HCT116 (cell line): ENCODE results near the gene UBA52. TPM values are rescaled to one million over a fixed set of nuclear protein-coding genes. Genes with fewer than 3 reads are reported as not detected.

Experiments
- ATAC-seq: fragments of 200-7000 bp; cut with Tn5 transposase; 2 replicates; pipeline ENCODE4 v1.9.1; 2020; ENCODE audit warnings: mild to moderate bottlenecking, moderate library complexity
- BruUV-seq: library from RNA; stranded (reverse); fragments of 400-500 nt; replicated peaks from 2 replicates; lab custom pipeline; 2021; lab: Mats Ljungman, UMichigan
- CTCF ChIA-PET: fragments of 300-600 bp; sonication (Branson Sonifier 250); formaldehyde crosslinking; loops from one replicate; lab custom pipeline; 2021; ENCODE audit warnings: antibody characterized with exemption; lab: Charles Lee
- POLR2A ChIA-PET: fragments of 300-600, 350-600 bp; sonication (Branson Sonifier 250); formaldehyde crosslinking; loops from one replicate; lab custom pipeline; 2021; ENCODE audit warnings: antibody characterized with exemption; lab: Charles Lee
- RAD21 ChIA-PET, 2 experiments: fragments of 300-600 bp; sonication (Branson Sonifier 250); formaldehyde crosslinking; loops; one replicate each; lab custom pipeline; 2023; ENCODE audit warnings: low total read pairs in 2 of 2; ENCODE audit not compliant: uncharacterized antibody in 2 of 2, unreplicated experiment in 2 of 2, low non-redundant PET in 1 of 2; lab: Charles Lee
- DNase-seq: peaks from one replicate; pipeline ENCODE4 v3.0.0-alpha.2; 2010; ENCODE audit warnings: low read depth, low spot score
- H2AFZ ChIP-seq: fragments of 200-600 bp; shearing (Covaris generic), sonication (generic); 2 replicates; pipeline ENCODE4 v1.6.1; 2017; ENCODE audit warnings: low read depth, mixed run types, mixed read lengths, antibody characterized with exemption, low read length; ENCODE audit not compliant: poor library complexity, severe bottlenecking
- H3K27ac ChIP-seq: 2 replicates; pipeline ENCODE4 v1.5.1; 2012; ENCODE audit warnings: low read depth, low read length
- H3K27me3 ChIP-seq: fragments of 200-600 bp; sonication (generic); 2 replicates; pipeline ENCODE4 v1.6.1; 2016; ENCODE audit warnings: mixed run types, low read length, mixed read lengths; ENCODE audit not compliant: insufficient read depth
- H3K36me3 ChIP-seq, 2 experiments: fragments of 200-500 bp in 1 of 2; fragments of 200-600 bp in 1 of 2; sonication (Bioruptor generic) in 1 of 2; sonication (generic) in 1 of 2; 2 replicates each; pipeline versions ENCODE4 v1.5.1 to v1.6.1; 2014 to 2016; ENCODE audit warnings: low read length in 2 of 2, inconsistent platforms in 1 of 2, mixed read lengths in 1 of 2, mixed run types in 1 of 2; ENCODE audit not compliant: insufficient read depth in 2 of 2, control insufficient read depth in 1 of 2
- H3K4me1 ChIP-seq, 2 experiments: fragments of 200-600 bp in 1 of 2; sonication (generic) in 1 of 2; 2 replicates each; pipeline versions ENCODE4 v1.5.1 to v1.6.1; 2012 to 2017; ENCODE audit warnings: low read length in 2 of 2, inconsistent platforms in 1 of 2, mild to moderate bottlenecking in 1 of 2, mixed read lengths in 1 of 2, mixed run types in 1 of 2, moderate library complexity in 1 of 2; ENCODE audit not compliant: insufficient read depth in 2 of 2, control insufficient read depth in 1 of 2
- H3K4me2 ChIP-seq: fragments of 200-600 bp; sonication (generic); 2 replicates; pipeline ENCODE4 v1.6.1; 2017; ENCODE audit warnings: mixed run types, low read length, mixed read lengths
- H3K4me3 ChIP-seq, 2 experiments: fragments of 200-600 bp in 1 of 2; sonication (generic) in 1 of 2; replicated peaks in 1 of 2; 2 replicates each; pipeline ENCODE4 v1.5.1; 2011 to 2016; ENCODE audit warnings: low read length in 2 of 2, control low read depth in 1 of 2, low read depth in 1 of 2, mild to moderate bottlenecking in 1 of 2, mixed read lengths in 1 of 2, mixed run types in 1 of 2
- H3K79me2 ChIP-seq: fragments of 200-600 bp; sonication (generic); 2 replicates; pipeline ENCODE4 v1.6.1; 2017; ENCODE audit warnings: mild to moderate bottlenecking, mixed run types, low read length, moderate library complexity, mixed read lengths; ENCODE audit not compliant: insufficient read depth
- H3K9ac ChIP-seq: fragments of 200-600 bp; sonication (generic); 2 replicates; pipeline ENCODE4 v1.6.1; 2016; ENCODE audit warnings: low read length, mixed read lengths
- H3K9me2 ChIP-seq: fragments of 200-600 bp; sonication (generic), shearing (Covaris generic); 2 replicates; pipeline ENCODE4 v1.6.1; 2017; ENCODE audit warnings: mixed run types, mild to moderate bottlenecking, moderate library complexity; ENCODE audit not compliant: insufficient read depth
- H3K9me3 ChIP-seq, 2 experiments: fragments of 200-500 bp in 1 of 2; fragments of 200-600 bp in 1 of 2; sonication (Bioruptor generic) in 1 of 2; sonication (generic) in 1 of 2; 2 replicates each; pipeline ENCODE4 v1.6.1; 2014 to 2017; ENCODE audit warnings: low read length in 2 of 2, mixed read lengths in 2 of 2, inconsistent platforms in 1 of 2, low read depth in 1 of 2, mild to moderate bottlenecking in 1 of 2, mixed run types in 1 of 2, moderate library complexity in 1 of 2; ENCODE audit not compliant: control insufficient read depth in 1 of 2, insufficient read depth in 1 of 2
- H4K20me1 ChIP-seq: fragments of 200-600 bp; sonication (generic), shearing (Covaris generic); 2 replicates; pipeline ENCODE4 v1.6.1; 2017; ENCODE audit warnings: mixed run types, mild to moderate bottlenecking, moderate library complexity; ENCODE audit not compliant: insufficient read depth
- JUND ChIP-seq: IDR thresholded peaks from 2 replicates; pipeline ENCODE4 v1.6.1; 2012
- MAX ChIP-seq: IDR thresholded peaks from 2 replicates; pipeline ENCODE4 v1.6.1; 2012
- POLR2A ChIP-seq: IDR thresholded peaks from 2 replicates; pipeline ENCODE4 v1.7.0; 2011; ENCODE audit warnings: borderline replicate concordance; ENCODE audit not compliant: insufficient read depth, insufficient read length; ENCODE audit errors: extremely low read depth
- POLR2AphosphoS5 ChIP-seq: IDR thresholded peaks from 2 replicates; pipeline ENCODE4 v1.6.1; 2011; ENCODE audit warnings: mild to moderate bottlenecking, low read depth, low read length, moderate library complexity
- ZFX ChIP-seq: fragments of 450-650 bp; IDR thresholded peaks from 2 replicates; pipeline ENCODE4 v1.6.1; 2017
- intact Hi-C: fragments of 100-400 bp; cut with micrococcal nuclease; formaldehyde crosslinking; loops from 2 replicates; pipeline ENCODE4 v1.10.0; 2022
- total RNA-seq: library from RNA; stranded (reverse); gene quantifications from one replicate; pipeline ENCODE4 v1.2.1, GENCODE V29; 2021; ENCODE audit not compliant: unreplicated experiment

Gene UBA52
- total RNA-seq, 1 experiment from 2014 or later, result 1,743 TPM

- peak; percentile 49 for ATAC-seq
- no peaks in the 10 kb centered on the region for H4K20me1 ChIP-seq
- TSS peak; percentile 67 for BruUV-seq
Observed at GRCh38 chr19:18589380-18590272, 18.0 kb downstream of the UBA52 start.

More at GRCh38 chr19:18589380-18590272, 18.0 kb downstream of the UBA52 start:
- RAD21 ChIA-PET, result interaction anchor here (0.7 to 1.7 kb wide), 4 partner anchors 18 to 274 kb away, joined by 3 to 4 read pairs (median 4); partner anchors contain the start of gene UBA52 (in 1 of the 2)
- peak; percentile 27 for TF ChIP-seq POLR2A
- no peak for TF ChIP-seq JUND
- TF ChIP-seq MAX, result peak; percentile 86
- TF ChIP-seq ZFX, result peak; percentile 12; the same call in 1 of the 2 replicates
- TF ChIP-seq POLR2AphosphoS5, result peak; percentile 2; the same call in 1 of the 2 replicates
- TF ChIP-seq, all 23 proteins: peak for 4
- intact Hi-C loops, result loop anchor here (1.0 to 5.0 kb wide), 6 partner anchors 32 to 257 kb away; partner anchors contain the start of genes KLHL26 and KXD1
- Histone ChIP-seq H3K27ac (peak overlapping the region; percentile 100), H3K9me2 (no peaks in the 10 kb centered on the region), H3K79me2 (peaks cover 13% of the 10 kb centered on the region; the same call in 1 of the 2 replicates), H3K9me3 (no peaks in the 10 kb centered on the region), H2AFZ (no peak overlapping the region), H3K4me1 (peaks cover 16 to 42% of the 10 kb centered on the region in 2 experiments), H3K27me3 (no peaks in the 10 kb centered on the region), H3K4me2 (peak overlapping the region; percentile 88), H3K4me3 (peak overlapping the region; percentile 67 to 89), H3K36me3 (0 out of 4 replicates have a peak, but pooled peaks cover 0 to 4% of the 10 kb centered on the region in 2 experiments), H3K9ac (peak overlapping the region; percentile 97)
- POLR2A ChIA-PET, result interaction anchor here (0.6 to 4.3 kb wide), 11 partner anchors 9 to 329 kb away, joined by 3 to 23 read pairs (median 4); partner anchors contain the start of genes COPE, DDX49, KXD1 and UBA52
- peak; percentile 73 for DNase-seq
- CTCF ChIA-PET, result interaction anchor here (0.7 to 7.5 kb wide), 18 partner anchors 9 to 310 kb away, joined by 3 to 39 read pairs (median 3); partner anchors contain the start of genes KXD1 and UBA52
